Measurements from ENCODE around the gene ZNF573.

The ZNF573 gene

DNA sequence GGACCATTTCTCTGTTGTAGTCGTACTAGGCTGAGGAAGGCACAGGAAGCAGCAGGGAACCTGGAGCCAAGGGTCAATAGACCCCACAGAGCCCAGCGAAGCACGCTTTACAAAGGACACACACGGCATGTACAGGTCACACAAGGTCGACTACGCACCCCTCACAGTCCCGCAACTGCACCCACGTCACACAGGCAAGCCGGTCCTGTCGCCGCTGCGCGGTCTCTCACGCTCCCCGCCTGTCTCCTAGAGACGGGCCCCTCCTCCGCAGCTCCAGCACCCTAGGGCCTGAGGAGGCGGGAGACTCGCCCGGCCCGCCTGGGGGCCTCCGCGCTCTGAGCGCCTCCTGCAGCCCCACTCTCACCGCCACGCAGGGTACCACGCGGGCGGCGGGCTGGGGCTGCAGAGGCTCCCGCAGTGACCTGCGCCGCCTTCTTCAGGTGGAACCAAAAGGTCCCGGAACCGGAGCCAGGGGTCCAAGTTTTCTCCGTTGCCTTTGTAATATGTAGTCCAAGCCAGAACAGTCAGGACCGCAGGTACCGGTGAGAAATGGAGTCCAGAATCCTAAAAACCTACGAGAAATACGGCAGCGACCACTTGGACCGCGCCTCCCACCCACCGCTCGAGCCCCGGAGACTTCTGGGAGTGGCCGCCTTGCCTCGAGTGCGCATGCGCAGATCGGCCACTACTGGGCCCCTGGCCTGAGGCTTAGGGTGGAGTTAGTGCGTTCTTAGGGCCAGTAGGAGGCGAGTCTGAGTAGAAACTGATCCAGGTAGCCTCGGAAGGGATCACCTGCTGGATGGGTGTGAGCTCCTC, 60.1 kb downstream of the ZNF573 start, which contains the start of gene ZNF607:
ZNF607 (minus strand) TSS at position 651 of the 816 bp plus-strand sequence. CDS start 8,143 bp downstream, outside the sequence.
- H3K4me1 Mint-ChIP-seq (ENCODE audit: low read depth), result peaks cover 7% of the 10 kb centered on the region
- no peaks in the 10 kb centered on the region for H3K27me3 Mint-ChIP-seq (ENCODE audit: low read depth)
- H3K36me3 Mint-ChIP-seq (ENCODE audit: low read depth), result peaks cover 9% of the 10 kb centered on the region
- H3K4me3 Mint-ChIP-seq, result peak within 1 kb of the TSS; percentile 83
- peak within 1 kb of the TSS; percentile 67 for H3K27ac Mint-ChIP-seq
- peaks cover 47% of the 10 kb centered on the region for H3K9me3 Mint-ChIP-seq

DNA sequence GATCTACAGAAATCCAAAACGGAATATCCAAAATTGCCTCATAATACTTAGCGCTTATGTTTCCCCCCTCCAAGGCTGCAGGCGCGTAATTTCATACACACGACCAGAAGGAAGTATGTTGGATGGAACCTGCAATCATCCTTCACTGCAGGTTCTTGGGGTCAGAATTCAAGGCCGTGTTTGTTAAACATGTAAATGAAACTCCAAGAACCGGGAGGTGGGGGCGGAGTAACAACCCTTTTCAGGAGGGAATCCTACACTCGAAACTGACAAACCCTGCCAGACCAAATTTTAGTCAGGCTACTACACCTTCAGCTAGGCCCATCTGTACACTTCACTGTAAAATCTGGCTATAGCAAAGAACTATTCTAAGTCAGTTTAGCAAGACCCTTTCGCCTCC, 61.1 kb downstream of the ZNF573 start:
- peaks cover 46% of the 10 kb centered on the region for H3K9me3 Mint-ChIP-seq
- no peak overlapping the region for H3K27ac Mint-ChIP-seq

DNA sequence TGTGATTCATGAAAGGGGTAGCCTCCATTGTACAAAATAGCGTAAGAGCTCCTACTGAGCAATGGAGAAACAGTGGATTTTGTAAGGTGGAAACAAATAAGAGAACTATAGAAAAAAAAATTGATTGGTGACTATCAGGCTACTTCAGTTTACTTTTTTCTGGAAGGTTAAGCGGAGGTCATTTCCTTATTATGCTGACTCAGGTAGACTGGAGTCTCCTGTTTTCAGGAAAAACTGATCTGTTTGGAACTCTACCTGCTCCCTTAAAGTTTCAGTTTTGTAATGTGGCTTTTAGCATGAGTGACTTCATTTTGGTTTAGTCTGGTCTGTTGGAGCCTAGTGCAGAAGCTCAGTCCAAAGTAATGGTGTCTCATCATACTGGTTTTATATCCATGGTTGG, 63.2 kb downstream of the ZNF573 start:
- peaks cover 52% of the 10 kb centered on the region for H3K9me3 Mint-ChIP-seq
- H3K27ac Mint-ChIP-seq, result no peak overlapping the region
- no peaks in the 10 kb centered on the region for H3K27me3 Mint-ChIP-seq (ENCODE audit: low read depth)
- H3K4me3 Mint-ChIP-seq, result no peak overlapping the region
- H3K4me1 Mint-ChIP-seq (ENCODE audit: low read depth), result peaks cover 7% of the 10 kb centered on the region
- H3K36me3 Mint-ChIP-seq (ENCODE audit: low read depth), result peaks cover 17% of the 10 kb centered on the region

More for the DNA sequence above, 61.1 kb downstream of the ZNF573 start:
- peak overlapping the region; percentile 83 for H3K4me3 Mint-ChIP-seq
- H3K4me1 Mint-ChIP-seq (ENCODE audit: low read depth), result peaks cover 7% of the 10 kb centered on the region
- H3K27me3 Mint-ChIP-seq (ENCODE audit: low read depth), result no peaks in the 10 kb centered on the region
- peaks cover 9% of the 10 kb centered on the region for H3K36me3 Mint-ChIP-seq (ENCODE audit: low read depth)

DNA sequence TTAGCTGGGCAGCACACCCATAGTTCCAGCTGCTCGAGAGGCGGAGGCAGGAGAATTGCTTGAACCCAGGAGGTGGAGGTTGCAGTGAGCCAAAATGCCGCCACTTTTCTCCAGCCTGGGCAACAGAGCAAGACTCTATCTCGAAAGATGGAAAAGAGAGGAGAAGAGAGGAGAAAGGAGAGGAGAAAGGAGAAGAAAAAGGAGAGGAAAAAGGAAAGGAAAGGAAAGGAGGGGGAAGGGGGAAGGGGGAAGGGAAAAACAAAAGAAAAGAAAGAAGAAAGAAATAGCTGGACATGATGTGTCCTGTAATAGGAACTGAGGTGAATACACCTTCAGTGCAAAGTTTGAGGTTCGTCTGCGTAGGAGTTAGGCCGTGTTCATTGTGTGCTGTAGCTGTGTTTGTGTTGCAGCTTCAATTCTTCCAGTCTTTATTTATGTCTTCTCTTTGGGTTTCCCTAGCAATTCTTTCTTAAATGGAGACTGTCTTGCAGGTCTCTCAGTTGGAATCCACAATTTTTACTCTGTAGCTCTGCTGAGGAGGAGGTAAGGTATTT, 73.3 kb downstream of the ZNF573 start:
- peaks cover 30% of the 10 kb centered on the region for H3K36me3 Mint-ChIP-seq (ENCODE audit: low read depth)
- no peak overlapping the region for H3K27ac Mint-ChIP-seq
- no peaks in the 10 kb centered on the region for H3K27me3 Mint-ChIP-seq (ENCODE audit: low read depth)
- no peak overlapping the region for H3K4me3 Mint-ChIP-seq
- H3K4me1 Mint-ChIP-seq (ENCODE audit: low read depth), result no peaks in the 10 kb centered on the region
- peaks cover 61% of the 10 kb centered on the region for H3K9me3 Mint-ChIP-seq

DNA sequence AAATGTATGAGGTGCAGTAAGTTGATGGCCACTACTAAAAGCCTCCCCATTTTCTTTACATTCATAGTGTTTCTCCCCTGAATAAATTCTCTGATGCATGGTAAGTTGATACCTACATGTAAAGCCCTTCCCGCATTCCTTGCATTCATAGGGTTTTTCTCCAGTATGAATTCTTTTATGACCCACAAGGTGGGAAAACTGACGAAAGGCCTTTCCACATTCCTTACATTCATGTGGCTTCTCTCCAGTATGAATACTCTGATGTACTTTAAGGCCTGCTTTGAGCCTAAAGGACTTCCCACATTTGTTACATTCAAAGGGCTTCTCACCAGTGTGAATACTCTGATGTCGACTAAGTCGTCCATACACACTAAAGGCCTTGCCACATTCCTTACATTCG, 80.3 kb downstream of the ZNF573 start:
- H3K36me3 Mint-ChIP-seq (ENCODE audit: low read depth), result peaks cover 25% of the 10 kb centered on the region
- H3K9me3 Mint-ChIP-seq, result peaks cover 70% of the 10 kb centered on the region
- no peaks in the 10 kb centered on the region for H3K4me1 Mint-ChIP-seq (ENCODE audit: low read depth)
- H3K4me3 Mint-ChIP-seq, result no peak overlapping the region
- no peak overlapping the region for H3K27ac Mint-ChIP-seq
- H3K27me3 Mint-ChIP-seq (ENCODE audit: low read depth), result no peaks in the 10 kb centered on the region

DNA sequence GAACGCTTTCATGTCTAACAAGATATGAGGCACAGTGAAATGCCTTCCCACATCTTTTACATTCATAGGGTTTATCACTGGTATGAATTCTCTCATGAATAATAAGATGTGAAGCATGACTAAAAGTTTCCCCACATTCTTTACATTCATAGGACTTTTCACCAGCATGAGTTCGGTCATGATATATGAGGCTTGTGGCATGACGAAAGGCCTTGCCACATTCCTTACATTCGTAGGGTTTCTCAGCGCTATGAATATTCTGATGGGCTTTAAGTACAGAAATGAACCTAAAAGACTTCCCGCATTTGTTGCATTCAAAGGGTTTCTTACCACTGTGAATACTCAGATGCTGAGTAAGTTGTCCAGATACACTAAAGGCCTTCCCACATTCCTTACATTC, 81.2 kb downstream of the ZNF573 start:
- Mint-ChIP-seq H3K27me3 (ENCODE audit: low read depth) (no peaks in the 10 kb centered on the region), H3K36me3 (ENCODE audit: low read depth) (peaks cover 24% of the 10 kb centered on the region), H3K4me3 (no peak overlapping the region), H3K27ac (no peak overlapping the region), H3K4me1 (ENCODE audit: low read depth) (no peaks in the 10 kb centered on the region), H3K9me3 (peaks cover 71% of the 10 kb centered on the region)

DNA sequence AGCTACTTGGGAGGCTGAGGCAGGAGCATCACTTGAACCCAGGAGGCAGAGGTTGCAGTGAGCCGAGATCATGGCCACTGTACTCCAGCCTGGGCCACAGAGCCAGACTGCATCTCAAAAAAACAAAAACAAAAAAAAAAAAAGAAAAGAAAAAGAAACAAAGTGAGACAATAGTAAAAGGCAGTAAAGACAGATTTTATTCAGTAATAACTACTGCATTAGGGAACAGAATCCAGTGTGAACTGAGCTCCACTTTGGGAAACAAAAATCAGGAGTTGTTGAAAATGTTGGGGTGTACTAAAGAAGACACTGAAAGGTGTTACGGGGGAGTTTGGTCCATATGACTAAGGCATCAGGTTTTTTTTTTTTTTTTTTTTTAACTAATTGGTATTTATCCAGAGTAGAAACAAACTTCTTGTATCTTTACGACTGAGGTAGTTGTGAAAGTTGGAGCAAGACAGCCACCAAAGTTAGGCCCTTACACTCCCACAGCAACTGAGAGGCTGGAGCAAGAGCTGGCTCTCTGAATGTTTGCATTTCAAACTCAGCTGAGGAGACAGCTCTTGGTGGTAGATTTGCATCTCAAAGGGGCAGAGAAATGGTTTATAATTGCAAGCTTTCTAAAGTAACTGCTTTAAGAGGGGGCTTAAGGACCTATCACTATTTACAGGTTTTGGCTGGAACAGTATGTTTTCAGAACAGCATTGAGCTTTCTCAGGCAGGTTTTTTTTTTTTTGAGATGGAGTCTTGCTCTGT, 84.1 kb downstream of the ZNF573 start:
- peaks cover 21% of the 10 kb centered on the region for H3K36me3 Mint-ChIP-seq (ENCODE audit: low read depth)
- no peak overlapping the region for H3K27ac Mint-ChIP-seq
- no peaks in the 10 kb centered on the region for H3K27me3 Mint-ChIP-seq (ENCODE audit: low read depth)
- no peak overlapping the region for H3K4me3 Mint-ChIP-seq
- H3K9me3 Mint-ChIP-seq, result peaks cover 63% of the 10 kb centered on the region
- peaks cover 4% of the 10 kb centered on the region for H3K4me1 Mint-ChIP-seq (ENCODE audit: low read depth)

DNA sequence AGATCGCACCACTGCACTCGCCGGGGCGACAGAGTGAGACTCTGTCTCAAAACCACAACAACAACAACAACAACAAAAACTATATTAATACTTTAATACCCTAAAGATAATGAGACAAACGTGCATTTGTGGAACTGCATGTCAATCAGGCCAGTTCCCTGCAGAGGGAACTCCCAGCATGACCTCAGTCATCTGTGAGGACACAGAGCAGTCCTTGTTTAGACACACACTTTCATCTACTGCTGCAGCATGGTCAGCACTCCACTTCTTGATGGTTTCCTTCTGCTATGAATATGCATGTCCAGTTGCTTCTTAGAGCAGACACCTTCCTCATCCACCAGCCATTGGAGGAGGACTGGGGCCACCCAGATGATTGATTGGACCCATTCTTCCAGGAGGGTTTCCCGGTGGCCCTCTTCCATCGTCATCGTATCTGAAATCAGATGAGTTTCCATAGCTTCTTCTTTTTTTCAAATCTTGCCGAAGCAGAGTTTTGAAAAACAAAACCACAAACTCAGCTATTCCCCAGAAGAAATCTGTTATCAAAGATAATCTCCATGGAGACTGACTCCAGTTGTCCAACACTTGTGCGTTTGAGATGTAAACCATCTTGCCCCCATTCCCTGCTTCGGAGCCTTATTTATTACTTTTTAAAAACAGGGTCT, 86.3 kb downstream of the ZNF573 start:
- H3K9me3 Mint-ChIP-seq, result peaks cover 43% of the 10 kb centered on the region
- H3K27me3 Mint-ChIP-seq (ENCODE audit: low read depth), result no peaks in the 10 kb centered on the region
- H3K36me3 Mint-ChIP-seq (ENCODE audit: low read depth), result peaks cover 10% of the 10 kb centered on the region
- H3K4me3 Mint-ChIP-seq, result no peak overlapping the region
- no peak overlapping the region for H3K27ac Mint-ChIP-seq
- peaks cover 4% of the 10 kb centered on the region for H3K4me1 Mint-ChIP-seq (ENCODE audit: low read depth)

DNA sequence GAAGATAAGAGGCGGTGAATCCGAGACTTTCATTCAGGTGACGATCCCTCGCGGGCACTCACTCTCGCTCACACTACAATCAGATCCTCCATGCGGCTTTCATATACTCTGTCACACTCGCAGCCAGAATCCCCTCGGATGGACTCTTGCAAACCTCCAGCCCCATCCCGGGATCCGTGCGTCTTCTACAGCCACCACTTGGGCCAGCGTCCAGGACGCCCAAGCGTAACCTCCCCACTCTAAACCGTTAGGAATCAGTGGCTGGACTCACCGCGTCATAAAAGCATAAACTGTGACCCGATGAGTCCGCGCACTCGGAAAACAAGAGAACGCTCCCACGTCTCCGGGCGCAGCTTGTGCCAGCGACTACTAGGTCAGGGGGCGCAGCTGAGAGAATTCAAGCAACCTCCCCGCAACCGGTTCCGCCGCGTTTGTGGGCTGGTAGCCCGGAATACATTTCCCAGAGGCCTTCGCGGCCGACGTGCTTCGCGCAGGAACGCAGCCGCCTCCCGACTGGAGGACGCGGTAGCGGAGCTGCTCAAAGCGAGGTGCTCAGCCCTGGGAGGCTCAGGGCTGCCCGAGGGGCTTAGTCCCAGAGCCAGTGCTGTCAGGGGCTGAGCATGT, 87.4 kb downstream of the ZNF573 start:
- peaks cover 7% of the 10 kb centered on the region for H3K36me3 Mint-ChIP-seq (ENCODE audit: low read depth)
- H3K4me1 Mint-ChIP-seq (ENCODE audit: low read depth), result peaks cover 4% of the 10 kb centered on the region
- H3K9me3 Mint-ChIP-seq, result peaks cover 35% of the 10 kb centered on the region
- peak overlapping the region; percentile 87 for H3K4me3 Mint-ChIP-seq
- no peaks in the 10 kb centered on the region for H3K27me3 Mint-ChIP-seq (ENCODE audit: low read depth)
- peak overlapping the region; percentile 50 for H3K27ac Mint-ChIP-seq
